ENCODE results near the gene SRPK2.

DNA sequence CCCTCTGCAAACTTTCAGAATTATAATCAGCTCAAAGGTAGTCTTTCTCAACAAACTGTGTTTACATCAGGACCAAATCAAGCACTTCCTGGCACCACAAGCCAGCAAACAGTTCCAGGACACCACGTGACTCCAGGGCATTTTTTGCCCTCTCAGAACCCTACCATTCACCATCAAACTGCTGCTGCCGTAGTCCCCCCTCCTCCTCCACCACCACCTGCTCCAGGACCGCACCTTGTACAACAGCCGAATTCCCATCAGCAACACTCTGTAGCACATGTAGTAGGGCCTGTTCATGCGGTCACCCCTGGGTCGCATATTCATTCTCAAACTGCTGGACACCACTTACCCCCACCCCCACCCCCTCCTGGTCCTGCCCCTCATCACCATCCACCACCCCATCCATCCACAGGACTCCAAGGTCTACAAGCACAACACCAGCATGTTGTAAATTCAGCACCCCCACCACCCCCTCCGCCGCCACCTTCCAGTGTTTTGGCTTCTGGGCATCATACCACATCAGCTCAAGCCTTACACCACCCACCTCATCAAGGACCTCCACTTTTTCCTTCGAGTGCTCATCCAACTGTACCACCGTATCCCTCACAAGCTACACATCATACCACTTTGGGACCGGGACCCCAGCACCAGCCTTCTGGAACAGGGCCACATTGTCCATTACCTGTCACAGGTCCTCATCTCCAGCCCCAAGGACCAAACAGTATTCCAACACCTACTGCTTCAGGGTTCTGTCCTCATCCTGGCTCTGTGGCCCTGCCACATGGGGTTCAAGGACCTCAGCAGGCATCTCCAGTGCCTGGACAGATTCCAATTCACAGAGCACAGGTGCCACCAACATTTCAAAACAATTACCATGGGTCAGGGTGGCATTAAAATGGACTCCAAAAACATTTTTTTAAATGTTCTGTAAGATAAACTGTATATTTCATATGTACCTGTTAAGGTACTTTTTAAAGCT lies 276.0 kb downstream of the SRPK2 start:
- TF ChIP-seq SMC3 (IDR thresholded peaks at IDR 0.05; ENCODE audit: low read depth, low read length) (no peak), RCOR1 (IDR thresholded peaks at IDR 0.05; ENCODE audit: low read length) (no peak), JUND (IDR thresholded peaks at IDR 0.05) (no peak), FOXM1 (IDR thresholded peaks at IDR 0.05; ENCODE audit: low read depth) (no peak), ELF1 (IDR thresholded peaks at IDR 0.05) (no peak), POLR2AphosphoS5 (IDR thresholded peaks at IDR 0.05; ENCODE audit: low read depth, low read length) (no peak; the same call in 1 of the 2 replicates), TEAD4 (IDR thresholded peaks at IDR 0.05; ENCODE audit: borderline replicate concordance, insufficient read depth) (no peak), RFX5 (IDR thresholded peaks at IDR 0.05; ENCODE audit: low read length) (no peak), EP300 (IDR thresholded peaks at IDR 0.05; ENCODE audit: borderline replicate concordance in 1 of 2, low read depth in 1 of 2, low read length in 1 of 2) (no peak), YY1 (IDR thresholded peaks at IDR 0.05; ENCODE audit: low read depth) (no peak)
- TF ChIP-seq, protein P1, sequence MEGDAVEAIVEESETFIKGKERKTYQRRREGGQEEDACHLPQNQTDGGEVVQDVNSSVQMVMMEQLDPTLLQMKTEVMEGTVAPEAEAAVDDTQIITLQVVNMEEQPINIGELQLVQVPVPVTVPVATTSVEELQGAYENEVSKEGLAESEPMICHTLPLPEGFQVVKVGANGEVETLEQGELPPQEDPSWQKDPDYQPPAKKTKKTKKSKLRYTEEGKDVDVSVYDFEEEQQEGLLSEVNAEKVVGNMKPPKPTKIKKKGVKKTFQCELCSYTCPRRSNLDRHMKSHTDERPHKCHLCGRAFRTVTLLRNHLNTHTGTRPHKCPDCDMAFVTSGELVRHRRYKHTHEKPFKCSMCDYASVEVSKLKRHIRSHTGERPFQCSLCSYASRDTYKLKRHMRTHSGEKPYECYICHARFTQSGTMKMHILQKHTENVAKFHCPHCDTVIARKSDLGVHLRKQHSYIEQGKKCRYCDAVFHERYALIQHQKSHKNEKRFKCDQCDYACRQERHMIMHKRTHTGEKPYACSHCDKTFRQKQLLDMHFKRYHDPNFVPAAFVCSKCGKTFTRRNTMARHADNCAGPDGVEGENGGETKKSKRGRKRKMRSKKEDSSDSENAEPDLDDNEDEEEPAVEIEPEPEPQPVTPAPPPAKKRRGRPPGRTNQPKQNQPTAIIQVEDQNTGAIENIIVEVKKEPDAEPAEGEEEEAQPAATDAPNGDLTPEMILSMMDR (IDR thresholded peaks at IDR 0.05), result no peak

All from SK-N-SH (cell line).